CD4-positive, alpha-beta memory T cell (primary cell): ENCODE data around the gene DMRT2. TPM values are rescaled to one million over a fixed set of nuclear protein-coding genes. Genes with fewer than 3 reads are reported as not detected.

Source experiments
- CTCF ChIA-PET: fragments of 350-600 bp; sonication (Branson Sonifier 250); formaldehyde crosslinking; loops from one replicate; lab custom pipeline; 2021; ENCODE audit warnings: inconsistent platforms; ENCODE audit not compliant: partially characterized antibody; lab: Charles Lee
- POLR2A ChIA-PET: fragments of 350-600 bp; sonication (Branson Sonifier 250); formaldehyde crosslinking; loops from one replicate; lab custom pipeline; 2021; ENCODE audit not compliant: partially characterized antibody; lab: Charles Lee
- DNase-seq, 5 donors: peaks; one replicate each; pipeline versions ENCODE4 v3.0.0 to v3.0.0-alpha.2; 2020 to 2022; ENCODE audit warnings: mixed read lengths in 1 of 5
- H3K27ac ChIP-seq: one replicate; pipeline ENCODE4 v1.7.0; 2013; ENCODE audit warnings: low read depth, low read length
- H3K27me3 ChIP-seq: 2 replicates; pipeline ENCODE4 v1.7.0; 2013; ENCODE audit warnings: mild to moderate bottlenecking, low read length, moderate library complexity; ENCODE audit not compliant: insufficient read depth
- H3K36me3 ChIP-seq: 2 replicates; pipeline ENCODE4 v1.7.0; 2013; ENCODE audit warnings: mild to moderate bottlenecking, low read length, moderate library complexity; ENCODE audit not compliant: insufficient read depth
- H3K4me1 ChIP-seq: 2 replicates; pipeline ENCODE4 v1.7.0; 2013; ENCODE audit warnings: mild to moderate bottlenecking, low read length, moderate library complexity; ENCODE audit not compliant: insufficient read depth
- H3K4me3 ChIP-seq, 2 donors: one replicate each; pipeline ENCODE4 v1.7.0; 2013; ENCODE audit warnings: low read length in 2 of 2, mild to moderate bottlenecking in 1 of 2
- H3K9me3 ChIP-seq, 2 donors: one replicate each; pipeline ENCODE4 v1.7.0; 2013; ENCODE audit warnings: low read length in 2 of 2, control low read depth in 1 of 2; ENCODE audit not compliant: control insufficient read depth in 1 of 2
- H3K27ac Mint-ChIP-seq, 7 donors: one replicate each; pipeline ENCODE4 v1.8.0; 2020 to 2021; ENCODE audit warnings: mixed read lengths in 7 of 7, mild to moderate bottlenecking in 6 of 7, inconsistent platforms in 3 of 7, moderate library complexity in 3 of 7
- H3K27me3 Mint-ChIP-seq, 2 donors: one replicate each; pipeline ENCODE4 v1.8.0; 2020 to 2021; ENCODE audit warnings: mixed read lengths in 2 of 2
- H3K36me3 Mint-ChIP-seq, 2 donors: one replicate each; pipeline ENCODE4 v1.8.0; 2020 to 2021; ENCODE audit warnings: mixed read lengths in 2 of 2, inconsistent platforms in 1 of 2, mild to moderate bottlenecking in 1 of 2
- H3K4me1 Mint-ChIP-seq, 4 donors: one replicate each; pipeline ENCODE4 v1.8.0; 2020 to 2021; ENCODE audit warnings: mixed read lengths in 4 of 4, mild to moderate bottlenecking in 1 of 4
- H3K4me3 Mint-ChIP-seq, 8 donors: one replicate each; pipeline ENCODE4 v1.8.0; 2020 to 2021; ENCODE audit warnings: mixed read lengths in 8 of 8, mild to moderate bottlenecking in 7 of 8, moderate library complexity in 6 of 8, inconsistent platforms in 3 of 8
- H3K9me3 Mint-ChIP-seq, 8 donors: one replicate each; pipeline ENCODE4 v1.8.0; 2020 to 2021; ENCODE audit warnings: mixed read lengths in 8 of 8, mild to moderate bottlenecking in 5 of 8, inconsistent platforms in 3 of 8, moderate library complexity in 1 of 8
- intact Hi-C: fragments of 100-400 bp; cut with micrococcal nuclease; formaldehyde crosslinking; loops from one replicate; pipeline ENCODE4 v1.15.1; 2023
- polyA plus RNA-seq, 2 donors: library from polyadenylated mRNA; unstranded; fragments of 300-500 nt; fragmentation: Illumina TruSeq; gene quantifications; one replicate each; pipeline ENCODE4 v1.2.3, GENCODE V29; 2021
- total RNA-seq, 2 experiments: library from RNA; stranded (reverse); gene quantifications; one replicate each; pipeline ENCODE4 v1.2.3, GENCODE V29; 2021

The DMRT2 gene
- total and polyA plus RNA-seq, 4 experiments from 2014 or later, result 0.08 to 0.23 TPM; not detected in 2

GRCh38 chr9:1026219-1026618, 23.9 kb upstream of the DMRT2 start:
- Mint-ChIP-seq H3K27me3 (peaks cover 10 to 18% of the 10 kb centered on the region in 2 donors), H3K9me3 (peaks cover 0 to 18% (median 11%) of the 10 kb centered on the region in 8 donors), H3K27ac (no peak overlapping the region), H3K4me3 (no peak overlapping the region), H3K36me3 (peaks cover 0 to 3% of the 10 kb centered on the region in 2 donors), H3K4me1 (no peaks in the 10 kb centered on the region)
- H3K4me3 ChIP-seq, result no peak overlapping the region
- intact Hi-C loops, result no loop called here
- H3K27ac ChIP-seq, result no peak overlapping the region
- no peaks in the 10 kb centered on the region for H3K9me3 ChIP-seq
- no peaks in the 10 kb centered on the region for H3K27me3 ChIP-seq
- CTCF ChIA-PET, result interaction anchor here (1.1 kb wide), 1 partner anchor 17 kb away, joined by 3 read pairs; no protein-coding TSS in a partner anchor
- no peaks in the 10 kb centered on the region for H3K36me3 ChIP-seq
- POLR2A ChIA-PET, result no interaction called here
- DNase-seq, result no peak
- H3K4me1 ChIP-seq, result no peaks in the 10 kb centered on the region

GRCh38 chr9:1028501-1029190, 21.5 kb upstream of the DMRT2 start:
- intact Hi-C loops, result no loop called here
- Histone ChIP-seq H3K4me1 (no peaks in the 10 kb centered on the region), H3K27me3 (no peaks in the 10 kb centered on the region), H3K4me3 (no peak overlapping the region), H3K36me3 (no peaks in the 10 kb centered on the region), H3K27ac (no peak overlapping the region), H3K9me3 (no peaks in the 10 kb centered on the region)
- no peaks in the 10 kb centered on the region for H3K4me1 Mint-ChIP-seq
- ChIA-PET CTCF (no interaction called here), POLR2A (no interaction called here)
- no peaks in the 10 kb centered on the region for H3K36me3 Mint-ChIP-seq
- H3K9me3 Mint-ChIP-seq, result peaks cover 0 to 5% (median 1%) of the 10 kb centered on the region in 8 donors
- H3K27ac Mint-ChIP-seq, result no peak overlapping the region
- H3K27me3 Mint-ChIP-seq, result peaks cover 12 to 24% of the 10 kb centered on the region in 2 donors
- no peak overlapping the region for H3K4me3 Mint-ChIP-seq
- no peak for DNase-seq

GRCh38 chr9:1031951-1032601, 18.1 kb upstream of the DMRT2 start:
- H3K27ac Mint-ChIP-seq, result no peak overlapping the region
- Histone ChIP-seq H3K36me3 (no peaks in the 10 kb centered on the region), H3K4me1 (no peaks in the 10 kb centered on the region), H3K9me3 (no peaks in the 10 kb centered on the region), H3K27me3 (no peaks in the 10 kb centered on the region), H3K27ac (no peak overlapping the region), H3K4me3 (no peak overlapping the region)
- H3K4me3 Mint-ChIP-seq, result no peak overlapping the region
- H3K4me1 Mint-ChIP-seq, result no peaks in the 10 kb centered on the region
- peaks cover 10 to 20% of the 10 kb centered on the region in 2 donors for H3K27me3 Mint-ChIP-seq
- no peaks in the 10 kb centered on the region for H3K9me3 Mint-ChIP-seq
- H3K36me3 Mint-ChIP-seq, result no peaks in the 10 kb centered on the region
- no peak for DNase-seq
- ChIA-PET CTCF (no interaction called here), POLR2A (no interaction called here)
- intact Hi-C loops, result no loop called here

GRCh38 chr9:1034271-1034670, 15.9 kb upstream of the DMRT2 start:
- Mint-ChIP-seq H3K9me3 (no peaks in the 10 kb centered on the region), H3K4me3 (no peak overlapping the region), H3K27ac (no peak overlapping the region), H3K27me3 (peaks cover 6 to 18% of the 10 kb centered on the region in 2 donors), H3K4me1 (no peaks in the 10 kb centered on the region), H3K36me3 (no peaks in the 10 kb centered on the region)
- Histone ChIP-seq H3K27ac (no peak overlapping the region), H3K4me3 (no peak overlapping the region), H3K9me3 (no peaks in the 10 kb centered on the region), H3K4me1 (no peaks in the 10 kb centered on the region), H3K36me3 (no peaks in the 10 kb centered on the region), H3K27me3 (no peaks in the 10 kb centered on the region)
- ChIA-PET POLR2A (no interaction called here), CTCF (interaction anchor here (0.7 kb wide), 1 partner anchor 22 kb away, joined by 5 read pairs; no protein-coding TSS in a partner anchor)
- DNase-seq, result no peak
- intact Hi-C loops, result no loop called here

- Mint-ChIP-seq H3K27me3 (peaks cover 38 to 39% of the 10 kb centered on the region in 2 donors), H3K9me3 (peaks cover 0 to 9% (median 1%) of the 10 kb centered on the region in 8 donors), H3K36me3 (no peaks in the 10 kb centered on the region), H3K4me3 (no peak overlapping the region), H3K4me1 (peaks cover 4 to 16% (median 7%) of the 10 kb centered on the region in 4 donors), H3K27ac (no peak overlapping the region)
- CTCF ChIA-PET, result interaction anchor here (1.3 kb wide), 1 partner anchor 30 kb away, joined by 4 read pairs; no protein-coding TSS in a partner anchor
- H3K27me3 ChIP-seq, result peaks cover 24% of the 10 kb centered on the region
- intact Hi-C loops, result no loop called here
- no peaks in the 10 kb centered on the region for H3K4me1 ChIP-seq
- H3K27ac ChIP-seq, result no peak overlapping the region
- H3K36me3 ChIP-seq, result no peaks in the 10 kb centered on the region
- H3K4me3 ChIP-seq, result no peak overlapping the region
- POLR2A ChIA-PET, result no interaction called here
- H3K9me3 ChIP-seq, result no peaks in the 10 kb centered on the region
- no peak for DNase-seq
These were observed 10.6 kb upstream of the DMRT2 start for GRCh38 chr9:1039589-1039988.

- CTCF ChIA-PET, result no interaction called here
- no peaks in the 10 kb centered on the region for H3K36me3 ChIP-seq
- H3K4me1 ChIP-seq, result peaks cover 6% of the 10 kb centered on the region
- intact Hi-C loops, result no loop called here
- Mint-ChIP-seq H3K9me3 (peaks cover 0 to 16% (median 1%) of the 10 kb centered on the region in 8 donors), H3K27ac (no peak overlapping the region), H3K4me1 (peaks cover 9 to 31% (median 19%) of the 10 kb centered on the region in 4 donors), H3K27me3 (peaks cover 53 to 56% of the 10 kb centered on the region in 2 donors), H3K4me3 (peak overlapping the region in 7 of 8 donors; percentile 47 to 75 (median 55)), H3K36me3 (peaks cover 0 to 1% of the 10 kb centered on the region in 2 donors)
- no peak overlapping the region for H3K4me3 ChIP-seq
- peak in 1 of 5 donors; percentile 18 for DNase-seq
- no peak overlapping the region for H3K27ac ChIP-seq
- no peaks in the 10 kb centered on the region for H3K9me3 ChIP-seq
- peaks cover 42% of the 10 kb centered on the region for H3K27me3 ChIP-seq
- POLR2A ChIA-PET, result no interaction called here
These were observed 7.7 kb upstream of the DMRT2 start for GRCh38 chr9:1042466-1042865.

- DNase-seq, result no peak
- H3K27me3 ChIP-seq, result peaks cover 64% of the 10 kb centered on the region
- Mint-ChIP-seq H3K4me1 (peaks cover 24 to 51% (median 37%) of the 10 kb centered on the region in 4 donors), H3K4me3 (peak overlapping the region in 3 of 8 donors; percentile 6 to 30 (median 20)), H3K27ac (no peak overlapping the region), H3K27me3 (peaks cover 68 to 73% of the 10 kb centered on the region in 2 donors), H3K9me3 (peaks cover 0 to 32% (median 11%) of the 10 kb centered on the region in 8 donors), H3K36me3 (peaks cover 0 to 4% of the 10 kb centered on the region in 2 donors)
- H3K27ac ChIP-seq, result no peak overlapping the region
- ChIA-PET POLR2A (no interaction called here), CTCF (no interaction called here)
- no peaks in the 10 kb centered on the region for H3K9me3 ChIP-seq
- H3K4me1 ChIP-seq, result peaks cover 20% of the 10 kb centered on the region
- no peak overlapping the region for H3K4me3 ChIP-seq
- intact Hi-C loops, result no loop called here
- H3K36me3 ChIP-seq, result no peaks in the 10 kb centered on the region
These were observed 5.5 kb upstream of the DMRT2 start for GRCh38 chr9:1044643-1045042.
